ENCODE data around the gene GTSE1. TPM values are rescaled to one million over a fixed set of nuclear protein-coding genes. Genes with fewer than 3 reads are reported as not detected.

Gene GTSE1
- total RNA-seq, 1 experiment from 2014 or later: 46.1 TPM

DNA sequence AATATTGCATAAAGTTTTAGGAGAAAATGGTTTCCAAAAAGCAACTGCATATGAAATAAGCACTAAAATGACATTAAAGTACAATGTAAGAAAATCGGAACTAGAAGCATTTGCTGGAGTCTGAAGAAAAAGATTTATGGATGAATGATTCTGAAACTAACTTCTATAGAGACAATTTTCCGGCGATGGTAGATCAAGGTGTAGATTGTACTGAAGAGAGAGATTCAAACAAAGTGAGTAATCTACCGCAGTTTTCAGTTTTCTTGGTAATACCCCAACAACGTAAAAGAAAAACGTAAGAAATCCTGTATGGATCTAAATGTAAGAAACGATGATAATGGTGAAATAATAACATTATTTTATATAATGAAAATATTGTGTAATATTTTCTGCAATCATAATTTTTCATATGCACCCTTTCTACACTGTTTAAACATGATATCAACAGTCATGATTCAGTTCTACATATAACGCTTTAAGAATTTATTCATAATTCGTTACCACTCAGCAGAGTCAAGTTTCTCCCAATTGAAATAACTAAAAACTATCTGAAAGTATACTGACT, 44.8 kb upstream of the GTSE1 start:
- H3K79me2 ChIP-seq (ENCODE audit: insufficient read depth, low read length): peaks cover 20% of the 10 kb centered on the region
- no peaks in the 10 kb centered on the region for H3K27me3 ChIP-seq (ENCODE audit: insufficient read depth, low read length)
- H3K4me2 ChIP-seq (ENCODE audit: low read length): peak overlapping the region; percentile 99
- ATAC-seq (no peak), DNase-seq (ENCODE audit: low read depth, low spot score) (no peak)
- H3K9me2 ChIP-seq (ENCODE audit: insufficient read depth): no peaks in the 10 kb centered on the region
- CTCF ChIA-PET: no interaction called here
- no TSS peak for BruUV-seq (replicated peaks)
- H3K9ac ChIP-seq (ENCODE audit: low read length): no peak overlapping the region
- no peak overlapping the region for H3K4me3 ChIP-seq (replicated peaks in 1 of 2; ENCODE audit: low read depth in 1 of 2, low read length in 2 of 2)
- intact Hi-C loops (cut with micrococcal nuclease): no loop called here
- POLR2A ChIA-PET: no interaction called here
- TF ChIP-seq SP1 (IDR thresholded peaks at IDR 0.05; ENCODE audit: low read depth) (no peak), POLR2A (IDR thresholded peaks at IDR 0.05; ENCODE audit: borderline replicate concordance, extremely low read depth, insufficient read depth, insufficient read length) (no peak), JUND (IDR thresholded peaks at IDR 0.05) (no peak), SRF (IDR thresholded peaks at IDR 0.05; ENCODE audit: low read depth) (no peak), CEBPB (IDR thresholded peaks at IDR 0.05; ENCODE audit: low read depth) (no peak)
- H3K27ac ChIP-seq (ENCODE audit: low read depth, low read length): no peak overlapping the region
- H3K36me3 ChIP-seq (ENCODE audit: control insufficient read depth in 1 of 2, insufficient read depth in 2 of 2, low read length in 2 of 2): no peaks in the 10 kb centered on the region
- H4K20me1 ChIP-seq (ENCODE audit: insufficient read depth): no peaks in the 10 kb centered on the region
- H2AFZ ChIP-seq (ENCODE audit: low read depth, low read length, poor library complexity, severe bottlenecking): no peak overlapping the region
- H3K4me1 ChIP-seq (ENCODE audit: control insufficient read depth in 1 of 2, insufficient read depth in 2 of 2, low read length in 2 of 2): peaks cover 5 to 20% of the 10 kb centered on the region in 2 experiments; a peak in 3 of 4 replicates
- RAD21 ChIA-PET (ENCODE audit: low non-redundant PET in 1 of 2, low total read pairs in 2 of 2, uncharacterized antibody in 2 of 2, unreplicated experiment in 2 of 2): no interaction called here
- H3K9me3 ChIP-seq (ENCODE audit: control insufficient read depth in 1 of 2, insufficient read depth in 1 of 2, low read depth in 1 of 2, low read length in 2 of 2): no peaks in the 10 kb centered on the region

DNA sequence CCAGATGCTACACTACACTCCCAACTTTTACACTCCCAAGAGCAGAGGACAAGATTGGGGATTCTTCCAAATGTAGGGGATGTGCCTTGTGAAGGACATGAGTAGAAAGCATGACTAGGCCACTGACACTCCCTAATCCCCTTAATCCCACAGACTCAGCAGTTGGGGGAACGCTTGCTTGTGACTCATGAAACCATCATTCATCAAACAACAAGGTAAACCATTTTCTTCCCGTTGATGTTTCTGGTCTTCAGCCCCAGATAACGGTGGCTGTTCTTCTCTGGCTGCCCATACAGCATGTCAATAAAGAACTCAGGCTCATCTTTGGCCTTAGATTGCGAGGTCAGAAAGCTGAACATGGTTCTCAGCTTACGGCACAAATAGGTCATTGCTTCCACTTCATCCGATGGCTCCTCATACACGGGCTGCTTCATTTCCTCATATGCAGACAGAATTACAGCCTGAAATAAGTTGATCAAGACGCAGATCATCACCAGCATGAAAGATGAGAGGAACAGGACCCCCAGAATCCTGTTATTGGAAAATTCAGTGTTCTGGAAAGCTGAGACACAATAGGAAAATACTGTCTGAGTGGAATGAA, 40.2 kb upstream of the GTSE1 start:
- Histone ChIP-seq H3K9me2 (ENCODE audit: insufficient read depth) (no peaks in the 10 kb centered on the region), H3K27me3 (ENCODE audit: insufficient read depth, low read length) (no peaks in the 10 kb centered on the region), H3K9ac (ENCODE audit: low read length) (no peak overlapping the region), H3K9me3 (ENCODE audit: control insufficient read depth in 1 of 2, insufficient read depth in 1 of 2, low read depth in 1 of 2, low read length in 2 of 2) (0 out of 4 replicates have a peak, but pooled peaks cover 0 to 3% of the 10 kb centered on the region in 2 experiments), H3K4me1 (ENCODE audit: control insufficient read depth in 1 of 2, insufficient read depth in 2 of 2, low read length in 2 of 2) (peaks cover 0 to 2% of the 10 kb centered on the region in 2 experiments; a peak in 2 of 4 replicates), H3K79me2 (ENCODE audit: insufficient read depth, low read length) (no peaks in the 10 kb centered on the region), H3K27ac (ENCODE audit: low read depth, low read length) (no peak overlapping the region), H4K20me1 (ENCODE audit: insufficient read depth) (no peaks in the 10 kb centered on the region), H3K4me3 (replicated peaks in 1 of 2; ENCODE audit: low read depth in 1 of 2, low read length in 2 of 2) (no peak overlapping the region), H2AFZ (ENCODE audit: low read depth, low read length, poor library complexity, severe bottlenecking) (no peak overlapping the region), H3K4me2 (ENCODE audit: low read length) (no peak overlapping the region), H3K36me3 (ENCODE audit: control insufficient read depth in 1 of 2, insufficient read depth in 2 of 2, low read length in 2 of 2) (no peaks in the 10 kb centered on the region)
- intact Hi-C loops (cut with micrococcal nuclease): no loop called here
- ChIA-PET POLR2A (no interaction called here), RAD21 (ENCODE audit: low non-redundant PET in 1 of 2, low total read pairs in 2 of 2, uncharacterized antibody in 2 of 2, unreplicated experiment in 2 of 2) (no interaction called here), CTCF (no interaction called here)
- no peak for ATAC-seq
- TF ChIP-seq SRF (IDR thresholded peaks at IDR 0.05; ENCODE audit: low read depth) (no peak), RAD21 (IDR thresholded peaks at IDR 0.05; ENCODE audit: low read depth) (no peak), CBX3 (IDR thresholded peaks at IDR 0.05; ENCODE audit: low read depth) (no peak), EZH2 (IDR thresholded peaks at IDR 0.05) (no peak), ZFX (IDR thresholded peaks at IDR 0.05) (no peak), EGR1 (IDR thresholded peaks at IDR 0.05; ENCODE audit: low read depth) (no peak), FOSL1 (IDR thresholded peaks at IDR 0.05; ENCODE audit: low read depth) (no peak), EZH2phosphoT487 (IDR thresholded peaks at IDR 0.05; ENCODE audit: borderline replicate concordance) (no peak)
- TF ChIP-seq, protein P1, sequence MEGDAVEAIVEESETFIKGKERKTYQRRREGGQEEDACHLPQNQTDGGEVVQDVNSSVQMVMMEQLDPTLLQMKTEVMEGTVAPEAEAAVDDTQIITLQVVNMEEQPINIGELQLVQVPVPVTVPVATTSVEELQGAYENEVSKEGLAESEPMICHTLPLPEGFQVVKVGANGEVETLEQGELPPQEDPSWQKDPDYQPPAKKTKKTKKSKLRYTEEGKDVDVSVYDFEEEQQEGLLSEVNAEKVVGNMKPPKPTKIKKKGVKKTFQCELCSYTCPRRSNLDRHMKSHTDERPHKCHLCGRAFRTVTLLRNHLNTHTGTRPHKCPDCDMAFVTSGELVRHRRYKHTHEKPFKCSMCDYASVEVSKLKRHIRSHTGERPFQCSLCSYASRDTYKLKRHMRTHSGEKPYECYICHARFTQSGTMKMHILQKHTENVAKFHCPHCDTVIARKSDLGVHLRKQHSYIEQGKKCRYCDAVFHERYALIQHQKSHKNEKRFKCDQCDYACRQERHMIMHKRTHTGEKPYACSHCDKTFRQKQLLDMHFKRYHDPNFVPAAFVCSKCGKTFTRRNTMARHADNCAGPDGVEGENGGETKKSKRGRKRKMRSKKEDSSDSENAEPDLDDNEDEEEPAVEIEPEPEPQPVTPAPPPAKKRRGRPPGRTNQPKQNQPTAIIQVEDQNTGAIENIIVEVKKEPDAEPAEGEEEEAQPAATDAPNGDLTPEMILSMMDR (IDR thresholded peaks at IDR 0.05 in 2 of 3, conservative IDR thresholded peaks at IDR 0.05 in 1 of 3; ENCODE audit: borderline replicate concordance in 1 of 3, insufficient read depth in 1 of 3, low read depth in 2 of 3, low read length in 2 of 3): no peak
- TF ChIP-seq, protein P2, sequence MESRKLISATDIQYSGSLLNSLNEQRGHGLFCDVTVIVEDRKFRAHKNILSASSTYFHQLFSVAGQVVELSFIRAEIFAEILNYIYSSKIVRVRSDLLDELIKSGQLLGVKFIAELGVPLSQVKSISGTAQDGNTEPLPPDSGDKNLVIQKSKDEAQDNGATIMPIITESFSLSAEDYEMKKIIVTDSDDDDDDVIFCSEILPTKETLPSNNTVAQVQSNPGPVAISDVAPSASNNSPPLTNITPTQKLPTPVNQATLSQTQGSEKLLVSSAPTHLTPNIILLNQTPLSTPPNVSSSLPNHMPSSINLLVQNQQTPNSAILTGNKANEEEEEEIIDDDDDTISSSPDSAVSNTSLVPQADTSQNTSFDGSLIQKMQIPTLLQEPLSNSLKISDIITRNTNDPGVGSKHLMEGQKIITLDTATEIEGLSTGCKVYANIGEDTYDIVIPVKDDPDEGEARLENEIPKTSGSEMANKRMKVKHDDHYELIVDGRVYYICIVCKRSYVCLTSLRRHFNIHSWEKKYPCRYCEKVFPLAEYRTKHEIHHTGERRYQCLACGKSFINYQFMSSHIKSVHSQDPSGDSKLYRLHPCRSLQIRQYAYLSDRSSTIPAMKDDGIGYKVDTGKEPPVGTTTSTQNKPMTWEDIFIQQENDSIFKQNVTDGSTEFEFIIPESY (IDR thresholded peaks at IDR 0.05; ENCODE audit: extremely low read depth, insufficient replicate concordance, low read length): no peak
- TF ChIP-seq, protein P3, sequence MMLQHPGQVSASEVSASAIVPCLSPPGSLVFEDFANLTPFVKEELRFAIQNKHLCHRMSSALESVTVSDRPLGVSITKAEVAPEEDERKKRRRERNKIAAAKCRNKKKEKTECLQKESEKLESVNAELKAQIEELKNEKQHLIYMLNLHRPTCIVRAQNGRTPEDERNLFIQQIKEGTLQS (IDR thresholded peaks at IDR 0.05): no peak
- TF ChIP-seq, protein P4, sequence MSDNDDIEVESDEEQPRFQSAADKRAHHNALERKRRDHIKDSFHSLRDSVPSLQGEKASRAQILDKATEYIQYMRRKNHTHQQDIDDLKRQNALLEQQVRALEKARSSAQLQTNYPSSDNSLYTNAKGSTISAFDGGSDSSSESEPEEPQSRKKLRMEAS (IDR thresholded peaks at IDR 0.05): no peak
- no peak for DNase-seq (ENCODE audit: low read depth, low spot score)
- BruUV-seq (replicated peaks): no TSS peak
